HEK293 (cell line): Measurements from ENCODE around the gene TOM1L2.

Experiments
- GLI4 ChIP-seq: fragments of 450-650 bp; formaldehyde crosslinking; IDR thresholded peaks from 2 replicates; pipeline ENCODE4 v1.5.1; 2016; ENCODE audit warnings: missing biosample characterization, missing genetic modification characterization
- HOXA7 ChIP-seq: sonication (generic); formaldehyde crosslinking; IDR thresholded peaks from 2 replicates; pipeline ENCODE4 v1.8.1; 2022; ENCODE audit warnings: missing genetic modification reagents, borderline replicate concordance
- KLF8 ChIP-seq: fragments of 450-650 bp; formaldehyde crosslinking; IDR thresholded peaks from 2 replicates; pipeline ENCODE4 v1.5.1; 2016; ENCODE audit warnings: missing biosample characterization, missing genetic modification characterization
- SP3 ChIP-seq: fragments of 450-650 bp; formaldehyde crosslinking; IDR thresholded peaks from 2 replicates; pipeline ENCODE4 v1.5.1; 2016; ENCODE audit warnings: missing biosample characterization, missing genetic modification characterization
- WT1 ChIP-seq: fragments of 450-650 bp; formaldehyde crosslinking; IDR thresholded peaks from 2 replicates; pipeline ENCODE4 v1.5.1; 2016; ENCODE audit warnings: missing biosample characterization, missing genetic modification characterization
- ZBTB1 ChIP-seq: fragments of 450-650 bp; formaldehyde crosslinking; IDR thresholded peaks from 2 replicates; pipeline ENCODE4 v1.5.1; 2016; ENCODE audit warnings: missing biosample characterization, missing genetic modification characterization
- ZEB2 ChIP-seq: fragments of 450-650 bp; formaldehyde crosslinking; IDR thresholded peaks from 2 replicates; pipeline ENCODE4 v1.5.1; 2016; ENCODE audit warnings: missing biosample characterization, missing genetic modification characterization
- ZNF2 ChIP-seq: fragments of 450-650 bp; formaldehyde crosslinking; IDR thresholded peaks from 2 replicates; pipeline ENCODE4 v1.5.1; 2016; ENCODE audit warnings: missing biosample characterization, missing genetic modification characterization
- ZNF202 ChIP-seq: fragments of 450-650 bp; formaldehyde crosslinking; IDR thresholded peaks from 2 replicates; pipeline ENCODE4 v1.5.1; 2016; ENCODE audit warnings: missing biosample characterization, missing genetic modification characterization, borderline replicate concordance
- ZNF341 ChIP-seq: fragments of 450-650 bp; formaldehyde crosslinking; IDR thresholded peaks from 2 replicates; pipeline ENCODE4; 2016; ENCODE audit warnings: low read depth, missing biosample characterization, missing genetic modification characterization
- ZNF350 ChIP-seq: fragments of 450-650 bp; formaldehyde crosslinking; IDR thresholded peaks from 2 replicates; pipeline ENCODE4 v1.5.0; 2017; ENCODE audit warnings: missing biosample characterization, mild to moderate bottlenecking, missing genetic modification characterization
- ZNF514 ChIP-seq: fragments of 450-650 bp; formaldehyde crosslinking; IDR thresholded peaks from 2 replicates; pipeline ENCODE4 v1.5.1; 2016; ENCODE audit warnings: missing biosample characterization, missing genetic modification characterization
- ZNF596 ChIP-seq: fragments of 450-650 bp; IDR thresholded peaks from 2 replicates; pipeline ENCODE4 v1.5.0; 2018; ENCODE audit warnings: missing biosample characterization, mild to moderate bottlenecking, missing genetic modification characterization, moderate library complexity
- ZNF629 ChIP-seq: fragments of 450-650 bp; formaldehyde crosslinking; IDR thresholded peaks from 2 replicates; pipeline ENCODE4 v1.5.1; 2017; ENCODE audit warnings: missing biosample characterization, missing genetic modification characterization
- ZNF654 ChIP-seq: fragments of 450-650 bp; formaldehyde crosslinking; IDR thresholded peaks from 2 replicates; pipeline ENCODE4 v1.5.1; 2016; ENCODE audit warnings: low read depth, missing biosample characterization, missing genetic modification characterization
- ZNF670 ChIP-seq: fragments of 450-650 bp; formaldehyde crosslinking; IDR thresholded peaks from 2 replicates; pipeline ENCODE4 v1.5.1; 2016; ENCODE audit warnings: missing biosample characterization, missing genetic modification characterization, low read depth
- ZNF837 ChIP-seq: fragments of 450-650 bp; formaldehyde crosslinking; IDR thresholded peaks from 2 replicates; pipeline ENCODE4 v1.5.1; 2016; ENCODE audit warnings: missing biosample characterization, missing genetic modification characterization
- TF ChIP-seq, protein P1 (sequence below): fragments of 450-650 bp; formaldehyde crosslinking; IDR thresholded peaks from 2 replicates; pipeline ENCODE4 v1.5.1; 2017; ENCODE audit warnings: missing biosample characterization, missing genetic modification characterization
- TF ChIP-seq, protein P2 (sequence below): fragments of 450-650 bp; formaldehyde crosslinking; IDR thresholded peaks from 2 replicates; pipeline ENCODE4 v1.5.1; 2016; ENCODE audit warnings: missing biosample characterization, missing genetic modification characterization
- TF ChIP-seq, protein P3 (sequence below): fragments of 450-650 bp; formaldehyde crosslinking; IDR thresholded peaks from 2 replicates; pipeline ENCODE4 v1.5.1; 2016; ENCODE audit warnings: missing biosample characterization, missing genetic modification characterization
- TF ChIP-seq, protein P4 (sequence below): fragments of 450-650 bp; formaldehyde crosslinking; IDR thresholded peaks from 2 replicates; pipeline ENCODE4 v1.5.1; 2016; ENCODE audit warnings: missing biosample characterization, missing genetic modification characterization

Gene TOM1L2

DNA sequence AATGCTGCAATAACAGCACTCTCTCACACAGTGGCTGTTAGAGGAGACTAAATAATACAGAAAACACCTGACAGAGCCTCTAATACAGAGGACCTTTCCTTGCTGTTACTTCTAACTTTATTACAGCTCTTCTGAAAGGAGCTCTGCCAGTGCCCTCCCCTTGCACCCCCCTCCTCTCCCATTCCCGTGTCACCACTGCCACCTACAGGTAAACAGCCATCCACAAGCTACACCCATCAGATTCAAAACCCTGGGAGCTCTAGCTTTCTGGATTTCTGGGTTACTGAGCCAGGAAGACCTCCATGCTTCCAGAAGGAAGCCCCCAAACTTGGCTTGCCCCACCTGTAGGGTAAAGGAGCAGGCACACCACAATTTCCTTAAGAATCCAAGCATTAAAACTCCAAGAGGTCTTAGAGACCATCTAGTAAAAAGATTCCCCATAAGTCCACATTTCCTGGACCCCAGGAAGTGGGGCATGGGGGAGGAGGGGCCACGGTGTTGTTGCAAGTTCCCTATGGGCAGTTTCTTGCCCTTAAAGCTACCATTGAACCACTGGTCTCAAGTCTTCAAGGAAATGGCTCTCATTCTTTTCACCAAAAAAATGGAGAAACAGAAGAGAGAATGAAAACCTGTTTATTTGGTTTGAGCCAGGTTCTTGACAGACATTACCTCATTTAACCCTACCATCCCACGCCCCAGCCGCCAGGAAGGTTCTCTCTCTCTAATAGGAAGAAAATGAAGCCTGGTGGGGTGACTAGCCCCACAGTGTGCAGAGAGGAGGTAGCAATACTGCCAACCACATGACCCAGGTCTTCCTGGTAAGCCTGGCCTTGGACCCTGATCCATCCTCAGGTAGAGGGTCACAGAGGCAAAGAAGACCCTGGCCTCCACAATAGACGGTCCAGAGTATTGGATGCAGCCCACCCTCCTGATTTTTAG is 52.8 kb downstream of the TOM1L2 start (continued):
- TF ChIP-seq, protein P1, sequence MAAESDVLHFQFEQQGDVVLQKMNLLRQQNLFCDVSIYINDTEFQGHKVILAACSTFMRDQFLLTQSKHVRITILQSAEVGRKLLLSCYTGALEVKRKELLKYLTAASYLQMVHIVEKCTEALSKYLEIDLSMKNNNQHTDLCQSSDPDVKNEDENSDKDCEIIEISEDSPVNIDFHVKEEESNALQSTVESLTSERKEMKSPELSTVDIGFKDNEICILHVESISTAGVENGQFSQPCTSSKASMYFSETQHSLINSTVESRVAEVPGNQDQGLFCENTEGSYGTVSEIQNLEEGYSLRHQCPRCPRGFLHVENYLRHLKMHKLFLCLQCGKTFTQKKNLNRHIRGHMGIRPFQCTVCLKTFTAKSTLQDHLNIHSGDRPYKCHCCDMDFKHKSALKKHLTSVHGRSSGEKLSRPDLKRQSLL (tag by site-specific recombination) = peak; percentile 91
- no peak for TF ChIP-seq ZNF202 (tag by site-specific recombination)
- TF ChIP-seq ZNF654 (tag by site-specific recombination) = peak; percentile 99
- 0 out of 2 replicates have a peak, but pooled peaks have one; percentile 36 for TF ChIP-seq ZNF629 (tag by site-specific recombination)
- 0 out of 2 replicates have a peak, but pooled peaks have one; percentile 38 for TF ChIP-seq KLF8 (tag by site-specific recombination)
- TF ChIP-seq ZNF596 = peak; percentile 63
- 0 out of 2 replicates have a peak, but pooled peaks have one; percentile 37 for TF ChIP-seq ZNF2
- no peak for TF ChIP-seq ZBTB1
- no peak for TF ChIP-seq WT1 (tag by site-specific recombination)
- TF ChIP-seq HOXA7 (CRISPR knock-in tag) = no peak
- TF ChIP-seq GLI4 = no peak
- TF ChIP-seq ZNF341 (tag by site-specific recombination) = peak; percentile 98
- TF ChIP-seq ZNF350 (tag by site-specific recombination) = no peak
- TF ChIP-seq, protein P2, sequence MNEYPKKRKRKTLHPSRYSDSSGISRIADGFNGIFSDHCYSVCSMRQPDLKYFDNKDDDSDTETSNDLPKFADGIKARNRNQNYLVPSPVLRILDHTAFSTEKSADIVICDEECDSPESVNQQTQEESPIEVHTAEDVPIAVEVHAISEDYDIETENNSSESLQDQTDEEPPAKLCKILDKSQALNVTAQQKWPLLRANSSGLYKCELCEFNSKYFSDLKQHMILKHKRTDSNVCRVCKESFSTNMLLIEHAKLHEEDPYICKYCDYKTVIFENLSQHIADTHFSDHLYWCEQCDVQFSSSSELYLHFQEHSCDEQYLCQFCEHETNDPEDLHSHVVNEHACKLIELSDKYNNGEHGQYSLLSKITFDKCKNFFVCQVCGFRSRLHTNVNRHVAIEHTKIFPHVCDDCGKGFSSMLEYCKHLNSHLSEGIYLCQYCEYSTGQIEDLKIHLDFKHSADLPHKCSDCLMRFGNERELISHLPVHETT = no peak
- TF ChIP-seq, protein P3, sequence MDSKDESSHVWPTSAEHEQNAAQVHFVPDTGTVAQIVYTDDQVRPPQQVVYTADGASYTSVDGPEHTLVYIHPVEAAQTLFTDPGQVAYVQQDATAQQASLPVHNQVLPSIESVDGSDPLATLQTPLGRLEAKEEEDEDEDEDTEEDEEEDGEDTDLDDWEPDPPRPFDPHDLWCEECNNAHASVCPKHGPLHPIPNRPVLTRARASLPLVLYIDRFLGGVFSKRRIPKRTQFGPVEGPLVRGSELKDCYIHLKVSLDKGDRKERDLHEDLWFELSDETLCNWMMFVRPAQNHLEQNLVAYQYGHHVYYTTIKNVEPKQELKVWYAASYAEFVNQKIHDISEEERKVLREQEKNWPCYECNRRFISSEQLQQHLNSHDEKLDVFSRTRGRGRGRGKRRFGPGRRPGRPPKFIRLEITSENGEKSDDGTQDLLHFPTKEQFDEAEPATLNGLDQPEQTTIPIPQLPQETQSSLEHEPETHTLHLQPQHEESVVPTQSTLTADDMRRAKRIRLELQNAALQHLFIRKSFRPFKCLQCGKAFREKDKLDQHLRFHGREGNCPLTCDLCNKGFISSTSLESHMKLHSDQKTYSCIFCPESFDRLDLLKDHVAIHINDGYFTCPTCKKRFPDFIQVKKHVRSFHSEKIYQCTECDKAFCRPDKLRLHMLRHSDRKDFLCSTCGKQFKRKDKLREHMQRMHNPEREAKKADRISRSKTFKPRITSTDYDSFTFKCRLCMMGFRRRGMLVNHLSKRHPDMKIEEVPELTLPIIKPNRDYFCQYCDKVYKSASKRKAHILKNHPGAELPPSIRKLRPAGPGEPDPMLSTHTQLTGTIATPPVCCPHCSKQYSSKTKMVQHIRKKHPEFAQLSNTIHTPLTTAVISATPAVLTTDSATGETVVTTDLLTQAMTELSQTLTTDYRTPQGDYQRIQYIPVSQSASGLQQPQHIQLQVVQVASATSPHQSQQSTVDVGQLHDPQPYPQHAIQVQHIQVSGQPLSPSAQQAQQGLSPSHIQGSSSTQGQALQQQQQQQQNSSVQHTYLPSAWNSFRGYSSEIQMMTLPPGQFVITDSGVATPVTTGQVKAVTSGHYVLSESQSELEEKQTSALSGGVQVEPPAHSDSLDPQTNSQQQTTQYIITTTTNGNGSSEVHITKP (tag by site-specific recombination) = peak; percentile 89
- TF ChIP-seq ZNF670 = no peak
- TF ChIP-seq, protein P4, sequence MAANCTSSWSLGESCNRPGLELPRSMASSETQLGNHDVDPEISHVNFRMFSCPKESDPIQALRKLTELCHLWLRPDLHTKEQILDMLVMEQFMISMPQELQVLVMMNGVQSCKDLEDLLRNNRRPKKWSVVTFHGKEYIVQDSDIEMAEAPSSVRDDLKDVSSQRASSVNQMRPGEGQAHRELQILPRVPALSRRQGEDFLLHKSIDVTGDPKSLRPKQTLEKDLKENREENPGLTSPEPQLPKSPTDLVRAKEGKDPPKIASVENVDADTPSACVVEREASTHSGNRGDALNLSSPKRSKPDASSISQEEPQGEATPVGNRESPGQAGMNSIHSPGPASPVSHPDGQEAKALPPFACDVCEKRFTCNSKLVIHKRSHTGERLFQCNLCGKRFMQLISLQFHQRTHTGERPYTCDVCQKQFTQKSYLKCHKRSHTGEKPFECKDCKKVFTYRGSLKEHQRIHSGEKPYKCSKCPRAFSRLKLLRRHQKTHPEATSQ = no peak
- no peak for TF ChIP-seq ZNF514 (tag by site-specific recombination)
- no peak for TF ChIP-seq ZNF837 (tag by site-specific recombination)
- TF ChIP-seq ZEB2 (tag by site-specific recombination) = peak; percentile 47; the same call in 1 of the 2 replicates
- TF ChIP-seq SP3 (tag by site-specific recombination) = no peak
